ENCODE data around the gene PFAS. TPM values are rescaled to one million over a fixed set of nuclear protein-coding genes. Genes with fewer than 3 reads are reported as not detected.

PFAS gene
- total and polyA plus RNA-seq, 2 of the 8 experiments (the other 6 are each of a cell fraction or from before 2014, with no cell fraction given): 88.4 to 248 TPM

GRCh38 chr17:8294814-8295316, 45.8 kb downstream of the PFAS start:
- Histone ChIP-seq H3K56ac (replicated peaks; ENCODE audit: insufficient read length, low read depth, low read length) (no peak overlapping the region), H2BK120ac (replicated peaks; ENCODE audit: low read depth, low read length) (no peak overlapping the region), H3K36me3 (ENCODE audit: control insufficient read depth in 2 of 4, insufficient read depth in 4 of 4, low read length in 3 of 4) (no peaks in the 10 kb centered on the region), H3K27ac (ENCODE audit: low read depth, low read length) (no peak overlapping the region), H3K79me1 (ENCODE audit: low read depth, low read length) (no peaks in the 10 kb centered on the region), H2AFZ (ENCODE audit: low read length) (peak overlapping the region; percentile 38), H3K4me1 (replicated peaks in 1 of 4; ENCODE audit: control insufficient read depth in 3 of 4, insufficient read depth in 4 of 4, low read length in 3 of 4) (peaks cover 0 to 8% (median 5%) of the 10 kb centered on the region in 4 experiments; a peak in 5 of 7 replicates), H2BK15ac (ENCODE audit: low read length) (no peak overlapping the region), H3K23ac (ENCODE audit: insufficient read length) (no peak overlapping the region), H3K23me2 (ENCODE audit: low read depth, low read length) (peaks cover 3% of the 10 kb centered on the region; the same call in 1 of the 2 replicates), H3K4me2 (ENCODE audit: insufficient read depth in 1 of 2, low read depth in 2 of 2, low read length in 2 of 2) (peak overlapping the region; percentile 58 to 61), H3K79me2 (ENCODE audit: control insufficient read depth in 1 of 2, insufficient read depth in 2 of 2, low read length in 2 of 2) (no peaks in the 10 kb centered on the region), H3K9ac (replicated peaks in 1 of 4; ENCODE audit: extremely low read depth in 1 of 4, low read depth in 3 of 4, low read length in 3 of 4) (peak overlapping the region in 2 of 4 experiments; percentile 20 to 50; a peak in 3 of 7 replicates), H3K18ac (ENCODE audit: extremely low read depth, low read length) (peak overlapping the region; percentile 95), H3K4me3 (ENCODE audit: extremely low read depth in 1 of 4, insufficient read depth in 2 of 4, low read depth in 3 of 4, low read length in 4 of 4) (peak overlapping the region; percentile 64 to 82 (median 76); a peak in 7 of 8 replicates), H2BK20ac (ENCODE audit: low read length) (no peak overlapping the region; the same call in 1 of the 2 replicates), H2BK12ac (ENCODE audit: low read depth, low read length) (peak overlapping the region; percentile 68; the same call in 1 of the 2 replicates), H4K91ac (replicated peaks; ENCODE audit: insufficient read length, low read length) (no peak overlapping the region), H4K8ac (ENCODE audit: extremely low read depth, insufficient read depth, low read length) (no peak overlapping the region; the same call in 1 of the 2 replicates), H3K27me3 (replicated peaks in 1 of 4; ENCODE audit: control insufficient read depth in 3 of 4, extremely low read depth in 1 of 4, insufficient read depth in 3 of 4, low read length in 3 of 4) (peaks cover 0 to 2% (median 0%) of the 10 kb centered on the region in 4 experiments; a peak in 1 of 7 replicates), H2BK5ac (ENCODE audit: low read depth, low read length) (peak overlapping the region; percentile 78; the same call in 1 of the 2 replicates), H2AK5ac (ENCODE audit: low read depth, low read length) (no peak overlapping the region), H4K5ac (ENCODE audit: insufficient read length, low read depth, low read length) (peak overlapping the region; percentile 23), H3K4ac (replicated peaks; ENCODE audit: insufficient read length, low read depth, low read length) (peak overlapping the region; percentile 75), H4K20me1 (replicated peaks in 1 of 2; ENCODE audit: control insufficient read depth in 1 of 2, insufficient read depth in 2 of 2, low read length in 2 of 2) (peaks cover 0 to 1% of the 10 kb centered on the region in 2 experiments), H3K9me3 (ENCODE audit: insufficient read depth in 2 of 2, low read depth in 1 of 2, low read length in 1 of 2) (no peaks in the 10 kb centered on the region), H3K14ac (ENCODE audit: insufficient read length) (no peak overlapping the region)
- TF ChIP-seq E2F6 (IDR thresholded peaks at IDR 0.05): 0 out of 2 replicates have a peak, but pooled peaks have one; percentile 8
- peak; percentile 30 for TF ChIP-seq SAP30 (IDR thresholded peaks at IDR 0.05; ENCODE audit: insufficient read depth, insufficient replicate concordance, low read length)
- TF ChIP-seq POLR2A (IDR thresholded peaks at IDR 0.05; ENCODE audit: control extremely low read depth in 1 of 2, low read depth in 2 of 2, low read length in 2 of 2): no peak
- CTCF ChIA-PET (ENCODE audit: partially characterized antibody): interaction anchor here (0.6 to 1.8 kb wide), 9 partner anchors 10 to 176 kb away, joined by 3 to 6 read pairs (median 4); partner anchors contain the start of genes ALOXE3 and CTC1
- no peak for FAIRE-seq
- WGBS, 2 experiments (ENCODE audit: extremely low coverage in 1 of 2, insufficient coverage in 1 of 2, insufficient read length in 1 of 2, insufficient replicate concordance in 2 of 2, low coverage in 1 of 2, low lambda C conversion rate in 2 of 2, missing lambda C conversion rate in 1 of 2): 21% methylated on average over 15 of the region's 15 CpGs; no CpG with 5 or more reads in 1 of the 2 experiments
- POLR2A ChIA-PET (ENCODE audit: partially characterized antibody): interaction anchor here (0.8 to 66.3 kb wide), 18 partner anchors 10 to 122 kb away, joined by 3 to 1521 read pairs (median 4); partner anchors contain the start of genes AURKB, CTC1, KRABD2 and PFAS
- DNase-seq (ENCODE audit: low read depth in 1 of 2, low spot score in 2 of 2): no peak
